GM18508 (cell line): ENCODE results near the gene SEH1L.
"Not testable (repeated sequence)": the region's sequence is repeated elsewhere in the genome, so short reads cannot be mapped to it uniquely, and the experiment has no call there.

Experiments used
- ATAC-seq: cut with Tn5 transposase; IDR thresholded peaks from one replicate; pipeline ENCODE4 v1.9.1; 2021; ENCODE audit warnings: moderate number of reproducible peaks; ENCODE audit not compliant: insufficient read depth, unreplicated experiment

SEH1L gene

DNA sequence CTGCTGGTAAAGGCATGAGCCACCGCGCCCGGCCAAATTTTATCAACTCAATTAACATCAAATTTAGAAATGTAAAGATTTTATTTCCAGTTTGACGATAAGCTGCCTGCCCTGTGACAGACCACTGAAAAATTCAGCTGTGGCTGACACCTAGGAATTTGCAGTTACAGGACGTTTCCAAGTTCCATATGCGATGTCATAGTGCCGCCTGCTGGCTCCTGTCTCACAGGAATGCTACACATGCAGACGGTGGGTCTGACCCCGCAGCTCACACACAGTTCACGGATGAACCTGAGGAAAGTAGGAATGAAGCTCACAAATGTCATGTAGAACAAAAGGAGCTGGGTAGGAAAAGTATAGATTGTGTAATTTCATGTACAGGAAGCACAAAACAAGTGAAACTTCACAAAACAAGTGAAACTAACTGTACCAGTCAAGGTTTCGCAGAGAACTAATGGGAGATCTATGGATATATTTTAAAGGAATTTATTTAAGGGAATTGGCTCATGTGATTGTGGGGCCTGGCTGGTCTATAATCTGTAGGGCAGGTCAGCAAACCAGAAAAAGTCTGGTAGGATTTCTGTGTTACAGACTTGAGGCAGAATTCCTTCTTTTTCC is 13.2 kb upstream of the SEH1L start:
- ATAC-seq, result no peak

DNA sequence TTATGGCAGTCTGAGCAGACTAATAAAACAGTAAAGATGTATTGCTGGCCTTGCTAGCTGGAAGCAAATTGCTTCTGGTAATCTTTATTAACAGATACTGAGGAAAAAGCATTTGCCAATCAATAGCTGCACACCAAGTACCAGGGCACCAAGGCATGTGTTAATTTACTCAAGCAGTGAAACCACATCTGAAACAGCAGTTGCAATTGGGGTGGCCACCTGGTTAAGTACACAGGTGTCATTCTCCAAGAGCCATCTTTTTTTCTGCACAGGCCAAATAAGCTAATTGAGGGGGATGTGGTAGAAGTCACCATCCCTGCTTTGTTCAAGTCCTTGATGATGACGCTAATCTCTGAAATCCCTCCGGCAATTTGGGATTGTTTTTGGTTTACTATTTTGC is 8.6 kb upstream of the SEH1L start:
- ATAC-seq, result no peak

DNA sequence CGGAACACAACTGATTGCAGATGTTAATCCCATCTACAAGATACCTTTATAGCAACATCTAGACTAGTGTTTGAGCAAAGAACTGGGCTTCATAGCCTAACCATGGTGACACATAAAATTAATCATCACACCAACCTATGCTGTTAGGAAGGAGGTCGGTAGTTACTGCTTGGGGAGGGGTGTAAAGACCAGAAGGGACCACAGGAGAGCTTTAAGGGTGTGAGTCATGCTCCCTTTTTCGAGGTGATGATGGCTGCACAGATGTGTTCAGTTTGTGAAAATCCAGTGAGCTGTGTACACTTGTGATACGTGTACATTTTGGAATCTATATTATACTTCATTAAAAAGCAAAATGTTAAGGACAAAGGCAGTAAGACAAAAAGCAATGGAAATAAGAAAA is 4.6 kb upstream of the SEH1L start:
- no peak for ATAC-seq

DNA sequence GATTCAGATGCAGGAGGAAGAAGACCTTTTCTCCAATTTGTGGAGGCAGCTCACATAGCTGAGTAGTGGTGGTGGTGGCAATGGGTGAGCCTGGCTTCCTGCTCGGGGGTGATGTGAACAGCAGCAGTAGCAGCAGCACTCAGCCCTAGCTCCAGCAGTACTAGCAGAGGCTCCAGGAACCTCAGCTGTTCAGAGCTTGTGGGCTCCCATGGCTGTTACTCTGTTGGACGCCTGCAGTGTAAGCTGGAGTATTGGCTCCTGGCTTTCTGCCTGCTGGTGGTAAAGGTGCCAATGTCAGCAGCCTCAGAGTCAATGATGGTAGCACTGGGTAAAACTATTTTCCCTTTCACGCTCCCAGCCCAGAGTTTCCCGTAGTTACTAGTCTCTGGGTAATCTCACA is 3.1 kb upstream of the SEH1L start:
- no peak for ATAC-seq

- ATAC-seq, result no peak
These were observed 1.1 kb upstream of the SEH1L start for GRCh38 chr18:12946549-12947284.

- peak; percentile 39 for ATAC-seq
These were observed 416 bp downstream of the SEH1L start for GRCh38 chr18:12948050-12948804.

DNA sequence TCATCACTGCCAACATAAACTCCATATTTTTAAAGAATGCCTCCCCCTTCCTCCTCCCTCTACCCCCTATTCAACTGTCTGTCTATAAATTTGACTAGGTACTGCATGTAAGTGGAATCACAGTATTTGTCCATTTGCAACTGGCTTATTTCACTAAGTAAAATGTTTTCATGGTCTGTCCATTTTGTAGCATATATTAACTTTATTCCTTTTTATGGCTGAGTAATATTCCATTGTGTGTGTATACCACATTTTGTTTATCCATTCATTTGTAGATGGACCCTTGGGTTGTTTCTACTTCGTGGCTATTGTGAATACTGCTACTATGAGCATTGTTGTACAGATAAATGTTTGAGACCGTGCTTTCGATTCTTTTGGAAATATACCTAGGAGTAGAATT is 10.7 kb downstream of the SEH1L start:
- no peak for ATAC-seq

DNA sequence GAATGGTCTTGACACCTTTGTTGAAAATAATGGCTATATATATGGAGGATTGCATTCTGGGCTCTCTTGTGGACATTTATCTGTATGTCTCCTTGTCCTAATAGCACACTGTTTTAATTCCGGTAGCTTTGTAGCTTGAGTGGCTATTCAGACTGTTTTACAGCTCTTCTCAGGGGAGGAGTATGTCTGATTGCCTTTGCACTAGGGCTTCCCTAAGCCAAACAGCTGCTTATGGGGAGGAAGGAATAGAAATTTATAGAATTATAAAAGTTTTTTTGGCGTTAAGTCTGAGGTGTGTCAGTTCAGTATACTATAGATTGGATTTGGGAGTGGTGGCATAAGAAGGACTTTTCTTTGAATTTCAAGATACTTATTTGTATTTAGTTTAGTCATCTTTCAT is 12.6 kb downstream of the SEH1L start:
- ATAC-seq, result no peak

GRCh38 chr18:12960853-12961397 is 13.1 kb downstream of the SEH1L start:
- ATAC-seq, result no peak

- ATAC-seq, result no peak
These were observed 15.3 kb downstream of the SEH1L start for GRCh38 chr18:12963069-12963468.

GRCh38 chr18:12968115-12968514 is 20.3 kb downstream of the SEH1L start:
- ATAC-seq, result no peak

GRCh38 chr18:12968619-12969018 is 20.8 kb downstream of the SEH1L start:
- ATAC-seq, result no peak

DNA sequence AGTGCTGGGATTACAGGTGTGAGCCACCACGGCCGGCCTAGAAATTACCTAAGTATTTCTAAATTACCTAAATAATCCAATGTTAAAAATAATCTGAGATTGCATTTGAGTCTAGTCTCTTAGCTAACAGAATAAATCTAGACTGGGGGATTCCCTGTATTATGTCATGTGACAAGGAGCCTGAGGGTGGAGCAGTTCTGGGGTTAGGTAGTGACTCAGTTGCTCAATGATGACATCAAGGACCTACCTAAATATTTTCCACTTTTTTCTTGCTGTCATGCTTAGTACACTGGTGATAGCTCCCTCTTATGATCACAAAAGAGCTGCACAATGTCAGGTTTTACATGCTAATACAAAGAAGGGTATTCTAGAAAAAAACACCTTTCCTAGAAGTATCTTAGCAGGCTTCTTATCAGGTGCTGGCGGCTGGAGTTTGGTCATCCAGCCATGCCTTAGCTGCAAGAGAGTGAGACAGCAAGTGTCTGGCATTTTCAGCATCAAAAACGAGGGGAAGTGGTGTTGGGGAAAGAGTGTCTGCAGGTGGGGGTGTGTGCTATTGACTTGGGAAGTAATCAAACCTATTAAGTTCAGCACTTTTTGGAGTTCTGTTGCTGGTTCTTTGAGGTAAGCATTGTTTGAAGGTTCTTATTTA is 25.9 kb downstream of the SEH1L start:
- ATAC-seq, result no peak

DNA sequence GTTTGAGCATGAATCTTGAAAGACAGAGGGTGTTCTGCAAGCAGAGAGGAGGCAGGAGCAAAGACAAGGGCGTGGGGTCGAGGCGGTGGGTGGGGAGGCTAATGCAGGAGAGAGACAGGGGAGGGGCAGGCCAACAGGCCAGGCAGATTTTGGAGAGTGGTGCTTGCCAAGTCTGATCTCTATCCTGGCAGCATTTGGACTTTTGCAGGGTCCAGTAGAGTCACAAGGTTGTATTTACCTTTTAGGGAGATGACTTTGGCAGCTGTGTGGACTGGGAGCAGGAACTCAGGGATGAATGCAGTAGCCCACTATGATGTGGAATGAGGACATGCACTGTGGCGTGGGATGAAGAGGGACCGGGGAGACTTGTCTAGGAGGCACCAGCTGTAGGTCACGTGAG is 27.7 kb downstream of the SEH1L start:
- ATAC-seq, result no peak

GRCh38 chr18:12976305-12976704 is 28.5 kb downstream of the SEH1L start:
- ATAC-seq, result no peak

- ATAC-seq, result not testable (repeated sequence)
These were observed 32.3 kb downstream of the SEH1L start for GRCh38 chr18:12980065-12980464.

GRCh38 chr18:12989397-12990122 is 41.7 kb downstream of the SEH1L start:
- ATAC-seq, result no peak

- no peak for ATAC-seq
These were observed 42.3 kb downstream of the SEH1L start for GRCh38 chr18:12990123-12990475.

GRCh38 chr18:12990641-12990966 is 42.8 kb downstream of the SEH1L start:
- ATAC-seq, result peak; percentile 1
